RPMI8226 (cell line): Measurements from ENCODE around the gene MYRIP.

Source experiments
- DNase-seq: peaks from one replicate; pipeline ENCODE4 v3.0.0-alpha.2; 2015

Gene MYRIP

DNA sequence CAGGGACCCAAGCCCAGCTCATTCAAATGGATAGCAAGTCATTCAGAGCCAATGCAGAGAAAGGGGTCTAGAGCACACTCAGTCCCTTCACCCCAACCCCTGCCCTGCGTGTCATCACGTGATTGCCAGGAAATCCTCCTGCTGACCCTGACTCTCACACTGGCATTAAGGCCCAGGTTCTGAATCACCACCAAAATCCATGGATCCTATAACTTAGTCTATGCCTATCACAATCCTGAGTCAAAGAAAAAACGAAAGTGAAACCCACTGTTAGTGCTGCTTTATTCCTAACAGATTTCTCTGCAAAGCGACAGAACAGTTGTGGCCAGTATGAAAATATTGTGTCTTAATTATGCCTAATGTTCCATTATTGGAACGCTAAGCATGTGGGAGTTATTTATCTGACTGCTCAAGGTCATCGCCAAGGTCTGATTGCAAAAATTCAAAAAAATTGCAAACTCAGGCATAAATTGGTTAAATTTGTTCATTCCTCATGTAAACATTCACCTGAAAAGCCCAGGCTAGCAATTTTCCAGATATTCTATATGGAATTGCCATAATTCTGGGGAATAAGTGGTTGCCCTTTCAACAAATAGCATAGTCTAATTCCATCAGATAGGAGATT lies 391.4 kb downstream of the MYRIP start:
- DNase-seq = no peak

DNA sequence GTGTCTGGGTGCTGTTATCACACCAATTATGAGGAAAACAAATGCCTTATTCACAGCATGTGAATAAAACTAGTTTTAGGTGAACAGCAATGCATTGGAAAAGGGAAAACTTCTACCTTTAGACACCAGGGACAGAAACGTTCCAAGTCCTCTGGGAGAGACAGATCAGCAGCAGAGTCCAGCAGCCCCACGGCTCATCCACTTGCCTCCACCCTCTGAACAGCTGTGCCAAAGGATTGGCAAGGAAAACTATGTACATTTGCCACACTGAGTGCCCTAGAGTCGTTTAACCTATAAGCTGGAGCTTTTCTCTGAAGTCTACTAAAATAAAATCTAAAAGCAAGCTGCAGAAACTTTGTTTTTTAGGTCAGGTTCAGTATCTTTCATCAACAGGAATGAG lies 392.4 kb downstream of the MYRIP start:
- no peak for DNase-seq

GRCh38 chr3:40206522-40206921 lies 397.1 kb downstream of the MYRIP start:
- no peak for DNase-seq

DNA sequence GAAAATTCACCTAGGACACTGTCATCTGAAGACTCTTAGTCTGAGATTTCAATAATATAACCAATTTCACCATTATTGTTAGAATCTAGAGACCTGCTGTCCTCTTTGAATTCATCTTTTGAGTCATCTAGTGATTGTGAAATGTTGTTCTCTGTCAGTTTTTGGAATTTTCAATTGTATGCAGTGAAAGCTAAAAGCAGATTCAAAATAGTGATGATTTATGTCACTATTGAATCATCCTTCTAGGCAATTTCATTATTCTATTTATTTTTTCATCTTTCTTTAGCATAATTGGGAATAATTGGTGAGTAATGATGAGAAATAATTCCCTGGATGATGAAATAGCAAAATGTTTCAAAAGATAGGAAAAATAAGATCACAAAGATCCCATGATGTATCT lies 398.4 kb downstream of the MYRIP start:
- no peak for DNase-seq

DNA sequence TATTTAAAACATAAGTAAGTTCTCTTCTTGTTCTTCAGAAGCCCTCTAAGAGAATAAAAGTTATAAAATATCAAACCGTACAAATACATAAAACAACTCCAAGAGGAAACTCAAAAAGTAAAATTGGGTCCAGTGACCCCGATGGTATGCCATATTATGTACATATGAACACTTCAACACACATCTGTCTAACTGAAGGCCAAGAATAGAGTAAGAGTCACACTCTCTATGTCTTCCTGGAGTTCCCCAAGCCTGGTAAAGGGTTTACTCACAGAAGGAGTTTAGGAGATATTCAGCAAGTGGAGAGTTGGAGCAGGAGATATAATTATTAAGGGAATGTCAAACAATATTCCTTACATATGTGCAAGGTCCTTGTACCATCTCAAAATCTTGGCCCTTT lies 398.8 kb downstream of the MYRIP start:
- no peak for DNase-seq

DNA sequence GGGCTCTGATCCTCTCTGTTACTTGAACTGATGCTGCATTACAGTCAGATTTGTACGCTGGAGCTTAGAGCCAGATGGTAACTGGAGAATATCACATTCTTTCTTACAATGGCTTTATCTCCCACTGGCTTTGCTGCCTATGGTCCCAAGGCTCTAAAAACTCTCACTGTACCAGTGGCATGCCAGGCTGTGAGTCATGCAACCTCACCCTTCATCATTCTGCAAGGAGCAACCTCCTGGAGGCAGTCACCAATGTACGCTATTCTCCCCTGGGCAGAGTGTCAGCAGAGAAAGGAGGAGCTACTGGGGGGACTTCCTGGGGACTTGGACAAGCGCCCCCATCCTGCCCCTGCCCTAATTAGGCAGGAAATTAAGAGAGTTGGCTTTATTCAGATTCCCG lies 402.2 kb downstream of the MYRIP start:
- no peak for DNase-seq

- no peak for DNase-seq
Observed at GRCh38 chr3:40213556-40213955, 404.1 kb downstream of the MYRIP start.

- DNase-seq = no peak
Observed at GRCh38 chr3:40215015-40215414, 405.6 kb downstream of the MYRIP start.

GRCh38 chr3:40216471-40216870 lies 407.1 kb downstream of the MYRIP start:
- DNase-seq = no peak

- DNase-seq = no peak
Observed at GRCh38 chr3:40223856-40224255, 414.4 kb downstream of the MYRIP start.

DNA sequence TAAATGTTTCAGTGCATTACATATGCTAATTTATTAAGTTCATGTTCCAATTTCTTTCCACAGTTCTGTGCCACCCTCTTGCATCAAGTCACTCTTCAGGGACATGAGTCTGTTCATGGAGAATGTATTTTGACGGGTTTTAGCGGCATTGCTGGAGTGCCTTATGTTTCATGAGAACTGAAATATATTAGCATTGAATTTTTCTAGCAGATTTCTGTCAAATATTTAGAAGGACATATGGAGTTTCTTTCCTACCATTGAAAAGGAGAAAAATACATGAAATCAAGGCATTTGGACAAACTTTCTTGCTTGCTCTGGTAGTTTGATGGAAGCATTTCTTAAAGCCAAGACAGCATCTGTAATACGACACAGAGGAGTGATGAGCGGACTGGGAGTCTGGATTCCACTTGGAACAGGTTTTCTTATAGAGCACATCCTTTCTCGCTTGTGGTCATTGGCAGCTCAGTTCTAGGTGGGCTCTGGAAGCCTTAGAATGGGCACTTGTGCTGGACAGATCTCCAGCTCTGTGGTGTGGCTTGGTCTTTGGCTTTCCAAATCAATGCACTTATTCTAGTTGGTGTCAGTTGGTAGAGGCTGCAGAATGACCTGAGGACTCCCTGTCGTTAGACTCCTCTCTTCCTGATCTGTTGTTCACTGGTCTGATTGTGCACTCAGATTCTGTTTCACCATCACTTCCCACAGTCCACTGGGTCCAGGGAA lies 415.5 kb downstream of the MYRIP start:
- DNase-seq = no peak

- DNase-seq = no peak
Observed at GRCh38 chr3:40226636-40227035, 417.2 kb downstream of the MYRIP start.

GRCh38 chr3:40228792-40229350 lies 419.5 kb downstream of the MYRIP start:
- no peak for DNase-seq

DNA sequence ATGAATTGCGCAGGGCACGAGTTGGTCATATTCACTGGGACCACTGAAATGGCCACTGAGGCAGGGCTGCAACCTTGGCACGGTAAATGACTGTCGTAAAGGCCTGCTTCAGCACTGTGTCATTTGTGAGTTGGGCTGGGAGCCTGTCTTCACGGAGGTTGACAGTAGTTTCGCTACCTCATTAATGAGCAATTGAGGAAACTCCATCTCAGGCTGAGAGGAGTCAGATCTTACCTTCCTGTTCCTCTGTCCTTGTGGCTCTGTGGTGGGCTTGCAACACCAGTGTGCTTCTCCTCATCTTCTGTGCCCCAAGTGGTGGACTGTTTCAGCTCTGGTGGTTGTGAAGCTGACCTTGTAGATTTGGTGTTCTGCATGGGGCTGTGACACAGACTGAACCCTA lies 420.0 kb downstream of the MYRIP start:
- DNase-seq = no peak

- DNase-seq = no peak
Observed at GRCh38 chr3:40229963-40230362, 420.6 kb downstream of the MYRIP start.

GRCh38 chr3:40230382-40230781 lies 421.0 kb downstream of the MYRIP start:
- DNase-seq = no peak

GRCh38 chr3:40232626-40233025 lies 423.2 kb downstream of the MYRIP start:
- DNase-seq = no peak

GRCh38 chr3:40237159-40237558 lies 427.8 kb downstream of the MYRIP start:
- DNase-seq = no peak

- no peak for DNase-seq
Observed at GRCh38 chr3:40237889-40238571, 428.6 kb downstream of the MYRIP start.

GRCh38 chr3:40240921-40241320 lies 431.5 kb downstream of the MYRIP start:
- no peak for DNase-seq

DNA sequence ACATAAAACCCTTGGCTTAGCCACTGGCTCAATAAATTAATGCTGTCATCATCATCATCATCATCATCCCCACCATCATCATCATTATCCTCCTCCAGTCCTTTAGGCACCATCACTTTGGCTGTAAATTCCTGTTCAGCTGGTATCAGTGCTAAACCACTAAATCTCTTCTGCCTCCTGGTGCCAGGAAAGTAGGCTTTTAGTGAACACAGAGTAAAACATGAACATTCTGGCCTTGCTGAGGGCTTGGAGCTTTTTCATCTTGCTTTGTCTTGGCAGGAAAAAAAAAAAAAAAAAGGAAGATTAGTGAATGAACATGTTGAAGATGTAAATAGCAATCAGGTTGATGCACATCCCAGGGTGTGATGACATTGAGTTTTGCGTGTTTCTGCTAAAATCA lies 432.8 kb downstream of the MYRIP start:
- DNase-seq = no peak

DNA sequence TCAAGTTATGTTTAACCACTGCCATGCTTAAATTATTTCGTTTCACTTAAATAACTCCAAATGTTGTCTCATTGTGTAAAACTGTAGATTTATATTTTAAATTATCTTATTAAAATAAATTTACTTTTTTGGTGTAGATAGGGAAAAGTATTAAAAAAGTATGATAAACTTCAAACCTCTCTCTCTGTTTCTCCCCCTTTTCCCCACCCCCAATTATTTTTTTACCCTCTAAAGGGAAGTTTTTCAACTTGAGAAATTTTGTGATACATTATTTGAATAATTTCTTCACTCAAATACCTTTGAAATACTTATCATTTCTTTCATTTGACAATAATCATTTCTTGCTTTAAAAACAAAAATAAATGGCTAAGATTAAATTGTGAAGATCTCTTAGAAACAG lies 433.2 kb downstream of the MYRIP start:
- DNase-seq = no peak

DNA sequence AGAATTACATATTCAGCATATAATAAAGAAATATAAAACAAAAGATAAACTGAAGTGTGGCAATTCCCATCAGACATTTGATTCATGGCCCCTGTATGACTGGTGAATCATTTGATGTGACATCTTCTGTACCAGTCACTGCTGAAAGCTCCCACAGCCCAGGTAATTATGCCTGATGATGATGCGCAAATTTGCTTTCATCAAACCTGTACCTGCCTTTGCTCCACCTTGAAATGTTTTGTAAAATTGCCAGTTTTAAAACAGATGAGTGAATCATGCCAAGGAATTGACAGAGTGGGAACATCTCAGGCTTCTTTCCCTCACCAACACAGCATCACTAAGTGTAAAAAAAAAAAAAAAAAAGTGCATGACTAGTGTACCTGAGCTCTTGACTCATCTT lies 433.6 kb downstream of the MYRIP start:
- DNase-seq = no peak
